ENCODE measurements around the gene INSYN2B. TPM values are rescaled to one million over a fixed set of nuclear protein-coding genes. Genes with fewer than 3 reads are reported as not detected.

Gene INSYN2B
- total RNA-seq, 1 experiment from 2014 or later: 10.8 TPM

- intact Hi-C loops (cut with micrococcal nuclease; ENCODE audit: unreplicated experiment): no loop called here
- no peak for DNase-seq (ENCODE audit: low spot score)
- ChIA-PET CTCF (no interaction called here), POLR2A (ENCODE audit: low non-redundant PET) (no interaction called here)
- Histone ChIP-seq H3K9me3 (ENCODE audit: low read depth, low read length, poor library complexity, severe bottlenecking) (no peaks in the 10 kb centered on the region), H3K4me1 (ENCODE audit: insufficient read depth, low read length, poor library complexity, severe bottlenecking) (peaks cover 8% of the 10 kb centered on the region), H3K36me3 (ENCODE audit: insufficient read depth, low read length, poor library complexity, severe bottlenecking) (no peaks in the 10 kb centered on the region), H3K27me3 (replicated peaks; ENCODE audit: insufficient read depth, low read depth, low read length, poor library complexity) (no peaks in the 10 kb centered on the region), H3K27ac (ENCODE audit: low read depth, low read length, poor library complexity, severe bottlenecking) (no peak overlapping the region), H3K4me3 (ENCODE audit: low read depth, low read length, poor library complexity, severe bottlenecking) (no peak overlapping the region)
- no peak for TF ChIP-seq EZH2 (IDR thresholded peaks at IDR 0.05; ENCODE audit: borderline replicate concordance, low read depth, low read length, poor library complexity, severe bottlenecking)
- no peak for TF ChIP-seq CTCF (conservative IDR thresholded peaks at IDR 0.05; ENCODE audit: low read depth, low read length)
- no TSS peak for BruUV-seq (replicated peaks)
Measured at GRCh38 chr5:169997798-169998197, 17.5 kb upstream of the INSYN2B start.

- H3K4me3 ChIP-seq (ENCODE audit: low read depth, low read length, poor library complexity, severe bottlenecking): no peak overlapping the region
- ChIA-PET POLR2A (ENCODE audit: low non-redundant PET) (no interaction called here), CTCF (no interaction called here)
- DNase-seq (ENCODE audit: low spot score): no peak
- intact Hi-C loops (cut with micrococcal nuclease; ENCODE audit: unreplicated experiment): no loop called here
- H3K4me1 ChIP-seq (ENCODE audit: insufficient read depth, low read length, poor library complexity, severe bottlenecking): no peaks in the 10 kb centered on the region
- H3K27ac ChIP-seq (ENCODE audit: low read depth, low read length, poor library complexity, severe bottlenecking): no peak overlapping the region
- TF ChIP-seq CTCF (conservative IDR thresholded peaks at IDR 0.05; ENCODE audit: low read depth, low read length): no peak
- no peak for TF ChIP-seq EZH2 (IDR thresholded peaks at IDR 0.05; ENCODE audit: borderline replicate concordance, low read depth, low read length, poor library complexity, severe bottlenecking)
- H3K9me3 ChIP-seq (ENCODE audit: low read depth, low read length, poor library complexity, severe bottlenecking): no peaks in the 10 kb centered on the region
- no TSS peak for BruUV-seq (replicated peaks)
- H3K27me3 ChIP-seq (replicated peaks; ENCODE audit: insufficient read depth, low read depth, low read length, poor library complexity): no peaks in the 10 kb centered on the region
- no peaks in the 10 kb centered on the region for H3K36me3 ChIP-seq (ENCODE audit: insufficient read depth, low read length, poor library complexity, severe bottlenecking)
Measured at GRCh38 chr5:169993485-169993790, 13.1 kb upstream of the INSYN2B start.

- intact Hi-C loops (cut with micrococcal nuclease; ENCODE audit: unreplicated experiment): no loop called here
- no TSS peak for BruUV-seq (replicated peaks)
- no peaks in the 10 kb centered on the region for H3K9me3 ChIP-seq (ENCODE audit: low read depth, low read length, poor library complexity, severe bottlenecking)
- H3K27ac ChIP-seq (ENCODE audit: low read depth, low read length, poor library complexity, severe bottlenecking): no peak overlapping the region
- no peaks in the 10 kb centered on the region for H3K4me1 ChIP-seq (ENCODE audit: insufficient read depth, low read length, poor library complexity, severe bottlenecking)
- no peaks in the 10 kb centered on the region for H3K27me3 ChIP-seq (replicated peaks; ENCODE audit: insufficient read depth, low read depth, low read length, poor library complexity)
- H3K36me3 ChIP-seq (ENCODE audit: insufficient read depth, low read length, poor library complexity, severe bottlenecking): no peaks in the 10 kb centered on the region
- no peak for TF ChIP-seq EZH2 (IDR thresholded peaks at IDR 0.05; ENCODE audit: borderline replicate concordance, low read depth, low read length, poor library complexity, severe bottlenecking)
- TF ChIP-seq CTCF (conservative IDR thresholded peaks at IDR 0.05; ENCODE audit: low read depth, low read length): no peak
- ChIA-PET CTCF (no interaction called here), POLR2A (ENCODE audit: low non-redundant PET) (no interaction called here)
- no peak overlapping the region for H3K4me3 ChIP-seq (ENCODE audit: low read depth, low read length, poor library complexity, severe bottlenecking)
- no peak for DNase-seq (ENCODE audit: low spot score)
Measured at GRCh38 chr5:169992789-169993484, 12.6 kb upstream of the INSYN2B start.

All from A673 (cell line).